Measurements from ENCODE around the gene CLMN. TPM values are rescaled to one million over a fixed set of nuclear protein-coding genes. Genes with fewer than 3 reads are reported as not detected.

The CLMN gene
- total and polyA plus RNA-seq, 2 experiments from 2014 or later, result 15.7 to 40.0 TPM

DNA sequence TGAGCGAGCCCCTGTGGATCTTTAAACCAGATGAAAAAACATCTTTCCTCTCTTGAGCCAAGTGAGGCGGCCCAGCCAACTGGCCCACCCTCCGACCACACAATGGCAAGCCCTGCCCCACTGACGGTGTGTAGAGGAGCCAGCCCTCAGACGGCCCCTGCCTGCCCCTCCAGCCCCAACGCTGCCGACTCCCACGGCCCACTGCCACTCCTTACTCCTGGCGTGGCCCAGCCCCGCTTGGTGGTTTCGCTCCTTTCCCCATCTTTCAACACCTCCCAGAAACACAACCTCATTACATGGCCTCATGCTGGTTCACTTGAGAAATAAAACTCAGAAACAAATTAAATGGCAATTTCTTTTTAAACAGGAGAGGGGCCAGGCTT, 81.8 kb downstream of the CLMN start:
- WGBS (ENCODE audit: low lambda C conversion rate, missing lambda C conversion rate), result 76% methylated on average over 11 of the region's 11 CpGs
- DNase-seq (ENCODE audit: low spot score), result peak; percentile 19
- Histone ChIP-seq H3K9me2 (replicated peaks; ENCODE audit: insufficient read depth) (no peaks in the 10 kb centered on the region), H3K4me3 (no peak overlapping the region), H3K4me1 (ENCODE audit: insufficient read depth) (peaks cover 29% of the 10 kb centered on the region), H3K4me2 (no peak overlapping the region), H3K27me3 (no peaks in the 10 kb centered on the region), H3K9me3 (ENCODE audit: low read depth) (no peaks in the 10 kb centered on the region), H3K36me3 (replicated peaks; ENCODE audit: insufficient read depth, low read depth) (no peaks in the 10 kb centered on the region), H4K20me1 (ENCODE audit: insufficient read depth, poor library complexity, severe bottlenecking) (no peaks in the 10 kb centered on the region), H2AFZ (no peak overlapping the region), H3K79me2 (no peaks in the 10 kb centered on the region), H3K27ac (no peak overlapping the region)
- TF ChIP-seq EZH2 (IDR thresholded peaks at IDR 0.05; ENCODE audit: borderline replicate concordance) (no peak), EZH2phosphoT487 (IDR thresholded peaks at IDR 0.05; ENCODE audit: low read depth, severe bottlenecking, unreplicated experiment) (no peak)
- TF ChIP-seq, protein P1, sequence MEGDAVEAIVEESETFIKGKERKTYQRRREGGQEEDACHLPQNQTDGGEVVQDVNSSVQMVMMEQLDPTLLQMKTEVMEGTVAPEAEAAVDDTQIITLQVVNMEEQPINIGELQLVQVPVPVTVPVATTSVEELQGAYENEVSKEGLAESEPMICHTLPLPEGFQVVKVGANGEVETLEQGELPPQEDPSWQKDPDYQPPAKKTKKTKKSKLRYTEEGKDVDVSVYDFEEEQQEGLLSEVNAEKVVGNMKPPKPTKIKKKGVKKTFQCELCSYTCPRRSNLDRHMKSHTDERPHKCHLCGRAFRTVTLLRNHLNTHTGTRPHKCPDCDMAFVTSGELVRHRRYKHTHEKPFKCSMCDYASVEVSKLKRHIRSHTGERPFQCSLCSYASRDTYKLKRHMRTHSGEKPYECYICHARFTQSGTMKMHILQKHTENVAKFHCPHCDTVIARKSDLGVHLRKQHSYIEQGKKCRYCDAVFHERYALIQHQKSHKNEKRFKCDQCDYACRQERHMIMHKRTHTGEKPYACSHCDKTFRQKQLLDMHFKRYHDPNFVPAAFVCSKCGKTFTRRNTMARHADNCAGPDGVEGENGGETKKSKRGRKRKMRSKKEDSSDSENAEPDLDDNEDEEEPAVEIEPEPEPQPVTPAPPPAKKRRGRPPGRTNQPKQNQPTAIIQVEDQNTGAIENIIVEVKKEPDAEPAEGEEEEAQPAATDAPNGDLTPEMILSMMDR (IDR thresholded peaks at IDR 0.05; ENCODE audit: poor library complexity), result no peak

DNA sequence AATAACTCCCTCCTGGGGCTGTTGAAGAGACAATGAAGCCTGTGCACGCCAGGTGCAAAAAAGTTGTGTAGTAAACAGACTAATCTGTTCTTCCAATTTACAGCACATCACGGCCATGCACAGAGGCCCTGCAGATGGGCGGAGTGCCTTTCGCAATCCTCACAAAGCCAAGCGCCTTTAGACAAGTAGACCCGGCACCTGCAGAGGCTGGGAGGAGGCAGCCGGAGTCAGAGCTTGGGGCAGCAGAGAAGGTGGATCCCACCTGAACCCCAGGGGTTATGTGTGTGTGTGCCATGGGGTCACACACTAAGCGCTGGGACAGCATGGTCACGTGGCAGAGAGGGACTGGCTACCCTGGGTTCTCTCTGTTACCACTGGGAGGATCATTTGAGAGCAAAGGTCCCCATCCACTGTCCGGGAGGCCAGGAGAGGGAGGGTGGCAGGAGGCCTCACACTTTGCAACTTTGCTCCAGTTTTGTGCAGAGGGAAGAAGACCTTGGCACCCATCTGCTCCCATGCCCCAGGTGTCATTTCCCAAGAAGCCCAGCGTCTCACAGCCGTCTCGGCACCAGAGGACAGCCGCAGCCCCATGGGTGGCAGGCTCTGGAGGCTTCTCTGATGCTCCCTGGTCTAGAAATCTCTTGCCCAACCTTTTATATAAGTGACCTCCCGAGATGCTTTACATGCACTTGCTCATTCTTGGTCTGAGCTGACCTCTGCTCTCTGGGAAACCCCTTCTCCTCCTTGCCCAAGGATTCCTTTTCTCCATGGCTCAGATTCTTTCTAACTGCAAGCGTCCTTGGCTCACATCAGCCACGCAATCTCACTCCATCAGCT, 82.4 kb downstream of the CLMN start:
- H3K4me3 ChIP-seq, result no peak overlapping the region
- no peak for DNase-seq (ENCODE audit: low spot score)
- TF ChIP-seq EZH2phosphoT487 (IDR thresholded peaks at IDR 0.05; ENCODE audit: low read depth, severe bottlenecking, unreplicated experiment) (no peak), EZH2 (IDR thresholded peaks at IDR 0.05; ENCODE audit: borderline replicate concordance) (no peak)
- TF ChIP-seq, protein P1 (IDR thresholded peaks at IDR 0.05; ENCODE audit: poor library complexity), result no peak

DNA sequence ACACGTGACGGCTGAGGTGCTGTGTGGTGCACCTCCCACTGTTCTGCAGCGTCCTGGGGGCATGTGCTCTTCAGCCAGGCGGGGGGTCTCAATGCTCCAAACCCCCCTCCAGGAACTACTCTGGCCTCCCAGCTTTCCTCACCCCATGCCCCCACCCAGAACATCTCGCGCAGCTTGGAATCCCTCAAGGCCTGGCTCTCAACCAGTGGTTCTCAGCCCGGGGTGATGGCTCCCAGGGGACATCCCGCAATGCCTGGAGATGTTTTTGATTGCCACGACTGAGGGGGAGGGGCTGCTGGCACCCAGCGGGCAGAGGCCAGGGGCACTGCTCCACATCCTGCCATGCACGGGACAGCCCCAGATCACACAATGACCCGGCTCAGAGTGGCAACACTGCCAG, 83.5 kb downstream of the CLMN start:
- H3K4me1 ChIP-seq (ENCODE audit: insufficient read depth), result peaks cover 29% of the 10 kb centered on the region
- whole genome bisulfite sequencing (ENCODE audit: low lambda C conversion rate, missing lambda C conversion rate), result 87% methylated on average over 11 of the region's 12 CpGs

More for the DNA sequence above, 82.4 kb downstream of the CLMN start:
- H3K27ac ChIP-seq, result no peak overlapping the region
- no peak overlapping the region for H2AFZ ChIP-seq
- no peaks in the 10 kb centered on the region for H3K9me2 ChIP-seq (replicated peaks; ENCODE audit: insufficient read depth)
- H3K4me1 ChIP-seq (ENCODE audit: insufficient read depth), result peaks cover 29% of the 10 kb centered on the region
- 83% methylated on average over 17 of the region's 17 CpGs for WGBS (ENCODE audit: low lambda C conversion rate, missing lambda C conversion rate)
- H3K9me3 ChIP-seq (ENCODE audit: low read depth), result no peaks in the 10 kb centered on the region
- no peak overlapping the region for H3K4me2 ChIP-seq
- no peaks in the 10 kb centered on the region for H4K20me1 ChIP-seq (ENCODE audit: insufficient read depth, poor library complexity, severe bottlenecking)
- no peaks in the 10 kb centered on the region for H3K79me2 ChIP-seq
- H3K36me3 ChIP-seq (replicated peaks; ENCODE audit: insufficient read depth, low read depth), result no peaks in the 10 kb centered on the region
- H3K27me3 ChIP-seq, result no peaks in the 10 kb centered on the region

More for the DNA sequence above, 83.5 kb downstream of the CLMN start:
- H3K4me2 ChIP-seq, result no peak overlapping the region
- H3K9me2 ChIP-seq (replicated peaks; ENCODE audit: insufficient read depth), result no peaks in the 10 kb centered on the region
- no peak overlapping the region for H2AFZ ChIP-seq
- no peak for DNase-seq (ENCODE audit: low spot score)
- H4K20me1 ChIP-seq (ENCODE audit: insufficient read depth, poor library complexity, severe bottlenecking), result no peaks in the 10 kb centered on the region
- H3K36me3 ChIP-seq (replicated peaks; ENCODE audit: insufficient read depth, low read depth), result no peaks in the 10 kb centered on the region
- no peak overlapping the region for H3K27ac ChIP-seq
- no peaks in the 10 kb centered on the region for H3K79me2 ChIP-seq
- H3K9me3 ChIP-seq (ENCODE audit: low read depth), result no peaks in the 10 kb centered on the region
- TF ChIP-seq EZH2phosphoT487 (IDR thresholded peaks at IDR 0.05; ENCODE audit: low read depth, severe bottlenecking, unreplicated experiment) (no peak), EZH2 (IDR thresholded peaks at IDR 0.05; ENCODE audit: borderline replicate concordance) (no peak)
- TF ChIP-seq, protein P1 (IDR thresholded peaks at IDR 0.05; ENCODE audit: poor library complexity), result no peak
- H3K4me3 ChIP-seq, result no peak overlapping the region
- H3K27me3 ChIP-seq, result no peaks in the 10 kb centered on the region
